HG03108 (cell line): ENCODE data around the gene PCP2.

ENCODE experiments used
- ATAC-seq: cut with Tn5 transposase; IDR thresholded peaks from one replicate; pipeline ENCODE4 v1.9.1; 2021; ENCODE audit warnings: moderate library complexity; ENCODE audit not compliant: unreplicated experiment

Gene PCP2

GRCh38 chr19:7633698-7634097 is at the start of gene PCP2:
PCP2 (minus strand) TSS chr19:7633719; CDS start chr19:7633457, 262 bp downstream.
- ATAC-seq, result no peak

GRCh38 chr19:7682175-7682855 is 48.8 kb upstream of the PCP2 start:
- no peak for ATAC-seq

- ATAC-seq, result no peak
Measured at GRCh38 chr19:7681340-7682174, 48.0 kb upstream of the PCP2 start.

- peak; percentile 50 for ATAC-seq
Measured at GRCh38 chr19:7680606-7681339, 47.3 kb upstream of the PCP2 start, which contains the start of gene TRAPPC5. TRAPPC5 (plus strand) TSS chr19:7680833; CDS start chr19:7682254, 1,421 bp downstream.

- no peak for ATAC-seq
Measured at GRCh38 chr19:7679771-7680605, 46.5 kb upstream of the PCP2 start.

- ATAC-seq, result no peak
Measured at GRCh38 chr19:7678971-7679751, 45.6 kb upstream of the PCP2 start.

- no peak for ATAC-seq
Measured at GRCh38 chr19:7677669-7678311, 44.3 kb upstream of the PCP2 start.

- no peak for ATAC-seq
Measured at GRCh38 chr19:7676854-7677253, 43.3 kb upstream of the PCP2 start, which contains the start of gene MCEMP1. MCEMP1 (plus strand) TSS chr19:7677090; CDS start chr19:7677121, 31 bp downstream.

- ATAC-seq, result no peak
Measured at GRCh38 chr19:7676376-7676775, 42.9 kb upstream of the PCP2 start.

- no peak for ATAC-seq
Measured at GRCh38 chr19:7674010-7675005, 40.8 kb upstream of the PCP2 start.

- ATAC-seq, result no peak
Measured at GRCh38 chr19:7672522-7672921, 39.0 kb upstream of the PCP2 start.

- no peak for ATAC-seq
Measured at GRCh38 chr19:7670790-7671189, 37.3 kb upstream of the PCP2 start.

- no peak for ATAC-seq
Measured at GRCh38 chr19:7670150-7670783, 36.7 kb upstream of the PCP2 start.

- no peak for ATAC-seq
Measured at GRCh38 chr19:7669641-7670040, 36.1 kb upstream of the PCP2 start.

GRCh38 chr19:7668842-7669241 is 35.3 kb upstream of the PCP2 start, which contains the start of gene RETN:
RETN (plus strand) TSS chr19:7669049; CDS start chr19:7669327, 278 bp downstream.
- ATAC-seq, result no peak

- ATAC-seq, result no peak
Measured at GRCh38 chr19:7665076-7665475, 31.6 kb upstream of the PCP2 start.

- ATAC-seq, result no peak
Measured at GRCh38 chr19:7663706-7664105, 30.2 kb upstream of the PCP2 start.
